MM.1S (cell line): ENCODE results near the gene PTBP2.

ENCODE experiments used
- CTCF ChIP-seq: fragments of 300-600 bp; sonication (generic); IDR thresholded peaks from 2 replicates; pipeline ENCODE4 v1.5.1; 2016; ENCODE audit warnings: antibody characterized with exemption, low read length, mixed read lengths
- EZH2phosphoT487 ChIP-seq: fragments of 300-600 bp; sonication (generic); IDR thresholded peaks from 2 replicates; pipeline ENCODE4 v1.6.1; 2018; ENCODE audit warnings: antibody characterized with exemption, low read length

- TF ChIP-seq CTCF = no peak
- TF ChIP-seq EZH2phosphoT487 = no peak
Observed at GRCh38 chr1:96843601-96844000, 122.0 kb downstream of the PTBP2 start.
